Endothelial cell of umbilical vein (primary cell): ENCODE data around the gene PIRT. TPM values are rescaled to one million over a fixed set of nuclear protein-coding genes. Genes with fewer than 3 reads are reported as not detected.

Source experiments
- BruUV-seq: library from RNA; stranded (reverse); fragments of 400-500 nt; replicated peaks from 2 replicates; lab custom pipeline; 2021; lab: Mats Ljungman, UMichigan
- CTCF ChIA-PET: fragments of 300-600, 350-600 bp; sonication (Branson Sonifier 250); formaldehyde crosslinking; loops from one replicate; lab custom pipeline; 2021; ENCODE audit warnings: antibody characterized with exemption, inconsistent platforms; lab: Charles Lee
- POLR2A ChIA-PET: fragments of 300-600, 350-600 bp; sonication (Branson Sonifier 250); formaldehyde crosslinking; loops from one replicate; lab custom pipeline; 2021; ENCODE audit warnings: antibody characterized with exemption, inconsistent platforms; lab: Charles Lee
- DNase-seq: peaks from one replicate; pipeline ENCODE4 v3.0.0-alpha.2; 2011; ENCODE audit warnings: low read depth, low spot score
- FAIRE-seq: peaks from 2 replicates; lab custom pipeline; 2011; peaks lifted over from hg19 to GRCh38; lab: Jason Lieb, UNC
- H2AFZ ChIP-seq: 2 replicates; pipeline ENCODE4 v1.6.0; 2012; ENCODE audit warnings: low read depth, low read length, control low read depth, inconsistent platforms
- H3K27ac ChIP-seq: 2 replicates; pipeline ENCODE4 v1.5.1; 2011; ENCODE audit warnings: low read depth, mild to moderate bottlenecking, control low read depth, low read length, moderate library complexity; ENCODE audit not compliant: insufficient read depth
- H3K27me3 ChIP-seq, 2 experiments: 2 replicates each; pipeline versions ENCODE4 v1.6.0 to v1.6.1; 2011; ENCODE audit warnings: low read length in 2 of 2, mixed read lengths in 1 of 2; ENCODE audit not compliant: control insufficient read depth in 2 of 2, insufficient read depth in 2 of 2
- H3K36me3 ChIP-seq, 2 experiments: 2 replicates in 1 of 2; 3 replicates in 1 of 2; pipeline ENCODE4 v1.5.1; 2011; ENCODE audit warnings: low read length in 2 of 2, mild to moderate bottlenecking in 1 of 2, moderate library complexity in 1 of 2; ENCODE audit not compliant: control insufficient read depth in 2 of 2, insufficient read depth in 2 of 2; ENCODE audit errors: extremely low read depth in 1 of 2
- H3K4me1 ChIP-seq: 3 replicates; pipeline ENCODE4 v1.5.1; 2011; ENCODE audit warnings: mild to moderate bottlenecking, low read length; ENCODE audit not compliant: control insufficient read depth, insufficient read depth; ENCODE audit errors: extremely low read depth
- H3K4me2 ChIP-seq: 2 replicates; pipeline ENCODE4 v1.6.1; 2011; ENCODE audit warnings: low read length, control low read depth, mixed read lengths; ENCODE audit not compliant: insufficient read depth
- H3K4me3 ChIP-seq, 3 experiments: fragments of 200-600 bp in 1 of 3; sonication (generic), shearing (Covaris generic) in 1 of 3; replicated peaks in 1 of 3; 2 replicates each; pipeline ENCODE4 v1.5.1; 2011 to 2016; ENCODE audit warnings: control low read depth in 3 of 3, low read length in 3 of 3, mild to moderate bottlenecking in 2 of 3, inconsistent platforms in 1 of 3, low read depth in 1 of 3, moderate library complexity in 1 of 3; ENCODE audit not compliant: insufficient read depth in 1 of 3
- H3K79me2 ChIP-seq: 2 replicates; pipeline ENCODE4 v1.6.0; 2012; ENCODE audit warnings: low read length, inconsistent platforms; ENCODE audit not compliant: control insufficient read depth, insufficient read depth
- H3K9ac ChIP-seq: replicated peaks from 2 replicates; pipeline ENCODE3; 2011; ENCODE audit warnings: low read length, control low read depth; ENCODE audit not compliant: insufficient read depth; ENCODE audit errors: extremely low read depth
- H3K9me1 ChIP-seq: replicated peaks from 3 replicates; pipeline ENCODE4 v1.6.0; 2011; ENCODE audit warnings: mild to moderate bottlenecking, low read length; ENCODE audit not compliant: control insufficient read depth, insufficient read depth; ENCODE audit errors: extremely low read depth
- H3K9me3 ChIP-seq: replicated peaks from 2 replicates; pipeline ENCODE4 v1.5.1; 2012; ENCODE audit warnings: low read length, inconsistent platforms; ENCODE audit not compliant: control insufficient read depth, insufficient read depth
- H4K20me1 ChIP-seq: replicated peaks from 2 replicates; pipeline ENCODE3; 2011; ENCODE audit warnings: mild to moderate bottlenecking, low read length; ENCODE audit not compliant: control insufficient read depth, insufficient read depth; ENCODE audit errors: extremely low read depth
- CTCF ChIP-seq, 2 donors: IDR thresholded peaks; 1 replicate in 1 of 2; 2 replicates in 1 of 2; pipeline ENCODE4 v1.5.1; 2011; ENCODE audit warnings: low read length in 2 of 2, mild to moderate bottlenecking in 2 of 2, moderate library complexity in 2 of 2, control low read depth in 1 of 2, inconsistent platforms in 1 of 2, low read depth in 1 of 2; ENCODE audit not compliant: insufficient read depth in 1 of 2; ENCODE audit errors: extremely low read depth in 1 of 2
- EZH2 ChIP-seq: IDR thresholded peaks from 2 replicates; pipeline ENCODE4 v1.6.1; 2012; ENCODE audit warnings: borderline replicate concordance, low read depth, mild to moderate bottlenecking, moderate library complexity, low read length, inconsistent platforms; ENCODE audit not compliant: severe bottlenecking
- FOS ChIP-seq: IDR thresholded peaks from 2 replicates; pipeline ENCODE4 v1.6.1; 2011; ENCODE audit warnings: mild to moderate bottlenecking, low read length, moderate library complexity, borderline replicate concordance; ENCODE audit not compliant: insufficient read depth
- GATA2 ChIP-seq: IDR thresholded peaks from 2 replicates; pipeline ENCODE4 v1.7.0; 2011; ENCODE audit warnings: low read depth, mild to moderate bottlenecking, moderate library complexity, mixed read lengths, low read length; ENCODE audit not compliant: insufficient read length, insufficient read depth
- JUN ChIP-seq: IDR thresholded peaks from 2 replicates; pipeline ENCODE4 v1.6.1; 2011; ENCODE audit warnings: borderline replicate concordance, low read depth; ENCODE audit not compliant: insufficient read length, insufficient read depth
- MAX ChIP-seq: IDR thresholded peaks from 2 replicates; pipeline ENCODE4 v1.6.1; 2011; ENCODE audit not compliant: insufficient read depth, insufficient read length
- MYC ChIP-seq: IDR thresholded peaks from one replicate; pipeline ENCODE4 v1.6.1; 2011; ENCODE audit warnings: mild to moderate bottlenecking, low read depth, low read length
- POLR2A ChIP-seq: IDR thresholded peaks from 2 replicates; pipeline ENCODE4 v1.6.1; 2012; ENCODE audit warnings: low read depth, mild to moderate bottlenecking, control low read depth, low read length
- POLR2AphosphoS5 ChIP-seq: IDR thresholded peaks from 2 replicates; pipeline ENCODE4 v1.6.1; 2012; ENCODE audit warnings: low read depth, mild to moderate bottlenecking, control low read depth, low read length, moderate library complexity; ENCODE audit not compliant: insufficient read depth
- dilution Hi-C: fragments of 300-500 bp; cut with MboI; formaldehyde crosslinking; loops from one replicate; pipeline ENCODE4 v1.15.0; 2019; ENCODE audit warnings: low sequenced_read_pairs; ENCODE audit not compliant: extremely low pct_ligation_motif_present
- intact Hi-C: fragments of 100-400 bp; cut with micrococcal nuclease; formaldehyde crosslinking; loops from one replicate; pipeline ENCODE4 v1.10.0; 2022
- polyA plus RNA-seq, 4 experiments: library from polyadenylated mRNA; depleted of rRNA in 3 of 4; stranded (reverse) in 3 of 4; unstranded in 1 of 4; fragments of >200 nt; gene quantifications; 2 replicates each; pipeline versions ENCODE4 v1.2.1 to v1.2.3, GENCODE V29; 2011 to 2012; ENCODE audit warnings: missing spikeins in 1 of 4
- total RNA-seq: library from RNA; stranded (reverse); gene quantifications from 2 replicates; pipeline ENCODE4 v1.2.3, GENCODE V29; 2021

PIRT gene
- total and polyA plus RNA-seq, 2 donors (not counting 3 experiments of a cell fraction or from before 2014, with no cell fraction given) = not detected

- no peaks in the 10 kb centered on the region for H3K36me3 ChIP-seq
- H3K27ac ChIP-seq = no peak overlapping the region
- no peak overlapping the region for H3K4me3 ChIP-seq
- intact Hi-C loops (no loop called here), dilution Hi-C loops (no loop called here)
- no peaks in the 10 kb centered on the region for H4K20me1 ChIP-seq
- DNase-seq (no peak), FAIRE-seq (no peak)
- TF ChIP-seq POLR2AphosphoS5 = no peak
- TF ChIP-seq POLR2A = no peak
- TF ChIP-seq MAX = no peak
- TF ChIP-seq GATA2 = no peak
- TF ChIP-seq CTCF (IDR thresholded peaks at IDR 0.05; ENCODE audit: extremely low read depth in 1 of 2, insufficient read depth in 1 of 2, low read depth in 1 of 2, low read length in 2 of 2) = no peak
- no peak for TF ChIP-seq FOS
- no peak for TF ChIP-seq MYC
- TF ChIP-seq EZH2 = no peak
- TF ChIP-seq JUN = no peak
- no peak overlapping the region for H3K4me2 ChIP-seq
- no peak overlapping the region for H2AFZ ChIP-seq
- no peaks in the 10 kb centered on the region for H3K9me1 ChIP-seq
- no peaks in the 10 kb centered on the region for H3K79me2 ChIP-seq
- no peaks in the 10 kb centered on the region for H3K9me3 ChIP-seq
- no TSS peak for BruUV-seq
- no peaks in the 10 kb centered on the region for H3K4me1 ChIP-seq
- CTCF ChIA-PET = interaction anchor here (0.7 kb wide), 1 partner anchor 65 kb away, joined by 3 read pairs; no protein-coding TSS in a partner anchor
- POLR2A ChIA-PET = no interaction called here
- H3K9ac ChIP-seq = no peak overlapping the region
- H3K27me3 ChIP-seq = no peaks in the 10 kb centered on the region
These were observed 39.0 kb downstream of the PIRT start for GRCh38 chr17:10798910-10799309.
